RPMI8226 (cell line): ENCODE results near the gene TP53TG5.
"Not testable (repeated sequence)": the region's sequence is repeated elsewhere in the genome, so short reads cannot be mapped to it uniquely, and the experiment has no call there.

Experiments
- DNase-seq: peaks from one replicate; pipeline ENCODE4 v3.0.0-alpha.2; 2015

Gene TP53TG5

GRCh38 chr20:45363611-45364492 lies 14.3 kb downstream of the TP53TG5 start:
- no peak for DNase-seq

- peak; percentile 98 for DNase-seq
Measured at GRCh38 chr20:45362804-45363610, 15.1 kb downstream of the TP53TG5 start, which contains the start of gene SYS1. Gene SYS1 (plus strand): TSS chr20:45363156. CDS start chr20:45363532, 376 bp downstream.

GRCh38 chr20:45361793-45362192 lies 16.3 kb downstream of the TP53TG5 start:
- no peak for DNase-seq

- DNase-seq, result no peak
Measured at GRCh38 chr20:45359406-45360148, 18.5 kb downstream of the TP53TG5 start.

GRCh38 chr20:45359069-45359405 lies 19.1 kb downstream of the TP53TG5 start:
- DNase-seq, result no peak

- no peak for DNase-seq
Measured at GRCh38 chr20:45358282-45359068, 19.6 kb downstream of the TP53TG5 start.

- no peak for DNase-seq
Measured at GRCh38 chr20:45355209-45356084, 22.7 kb downstream of the TP53TG5 start.

GRCh38 chr20:45354423-45355208 lies 23.5 kb downstream of the TP53TG5 start:
- DNase-seq, result no peak

GRCh38 chr20:45353746-45354145 lies 24.4 kb downstream of the TP53TG5 start:
- DNase-seq, result no peak

- no peak for DNase-seq
Measured at GRCh38 chr20:45352729-45353128, 25.4 kb downstream of the TP53TG5 start.

- DNase-seq, result not testable (repeated sequence)
Measured at GRCh38 chr20:45350795-45351194, 27.3 kb downstream of the TP53TG5 start.

GRCh38 chr20:45350217-45350616 lies 27.9 kb downstream of the TP53TG5 start:
- peak; percentile 47 for DNase-seq

GRCh38 chr20:45347936-45348778 lies 30.0 kb downstream of the TP53TG5 start, which contains the start of gene SDC4:
Gene SDC4 (minus strand): TSS chr20:45348424. CDS start chr20:45348384, 40 bp downstream.
- peak; percentile 18 for DNase-seq

- DNase-seq, result no peak
Measured at GRCh38 chr20:45347297-45347935, 30.7 kb downstream of the TP53TG5 start.

- no peak for DNase-seq
Measured at GRCh38 chr20:45346851-45347250, 31.3 kb downstream of the TP53TG5 start.

- DNase-seq, result no peak
Measured at GRCh38 chr20:45346291-45346718, 31.8 kb downstream of the TP53TG5 start.

GRCh38 chr20:45345104-45345936 lies 32.8 kb downstream of the TP53TG5 start:
- no peak for DNase-seq
